AG04450 (cell line): ENCODE measurements around the gene ODC1. TPM values are rescaled to one million over a fixed set of nuclear protein-coding genes. Genes with fewer than 3 reads are reported as not detected.

Experiments used
- CTCF ChIA-PET: fragments of 300-600, 350-600 bp; formaldehyde crosslinking; extraction: SDS; loops from one replicate; lab custom pipeline; 2022; ENCODE audit warnings: antibody characterized with exemption, inconsistent platforms; lab: Charles Lee
- POLR2A ChIA-PET: fragments of 350-600 bp; formaldehyde crosslinking; extraction: SDS; loops from one replicate; lab custom pipeline; 2021; ENCODE audit warnings: antibody characterized with exemption, inconsistent platforms; lab: Yijun Ruan, JAX
- DNase-seq: peaks from one replicate; pipeline ENCODE4 v3.0.0-alpha.2; 2011; ENCODE audit warnings: low read depth, low spot score
- H3K27ac ChIP-seq: one replicate; pipeline ENCODE4 v1.5.1; 2012; ENCODE audit warnings: low read depth, low read length, control low read depth
- H3K27me3 ChIP-seq: one replicate; pipeline ENCODE4 v1.6.0; 2012; ENCODE audit warnings: low read length; ENCODE audit not compliant: control insufficient read depth, insufficient read depth
- H3K4me3 ChIP-seq: 2 replicates; pipeline ENCODE4 v1.5.1; 2011; ENCODE audit warnings: mild to moderate bottlenecking, low read depth, low read length, control low read depth
- H3K9me3 ChIP-seq: 2 replicates; pipeline ENCODE4 v1.5.1; 2012; ENCODE audit warnings: low read length; ENCODE audit not compliant: control insufficient read depth, insufficient read depth
- CTCF ChIP-seq: IDR thresholded peaks from 2 replicates; pipeline ENCODE4 v1.5.1; 2011; ENCODE audit warnings: low read depth, low read length, control low read depth, inconsistent platforms
- polyA plus RNA-seq: library from polyadenylated mRNA; depleted of rRNA; stranded (reverse); fragments of >200 nt; gene quantifications from 2 replicates; pipeline ENCODE4 v1.2.3, GENCODE V29; 2011

The ODC1 gene
- polyA plus RNA-seq, 1 experiment, result 168 TPM

GRCh38 chr2:10407841-10408648, 40.1 kb downstream of the ODC1 start:
- Histone ChIP-seq H3K27ac (peak overlapping the region; percentile 21), H3K27me3 (no peaks in the 10 kb centered on the region), H3K4me3 (no peak overlapping the region), H3K9me3 (no peaks in the 10 kb centered on the region; the same call in 1 of the 2 replicates)
- ChIA-PET POLR2A (interaction anchor here (0.9 to 1.7 kb wide), 2 partner anchors 105 to 284 kb away, joined by 7 to 8 read pairs; partner anchors contain the start of gene HPCAL1), CTCF (interaction anchor here (0.5 to 4.2 kb wide), 31 partner anchors 10 to 351 kb away, joined by 3 to 140 read pairs (median 7); no protein-coding TSS in a partner anchor)
- no peak for DNase-seq
- TF ChIP-seq CTCF, result no peak

GRCh38 chr2:10407432-10407831, 40.7 kb downstream of the ODC1 start:
- Histone ChIP-seq H3K9me3 (no peaks in the 10 kb centered on the region; the same call in 1 of the 2 replicates), H3K27me3 (no peaks in the 10 kb centered on the region), H3K4me3 (no peak overlapping the region), H3K27ac (no peak overlapping the region)
- CTCF ChIA-PET, result interaction anchor here (2.5 to 4.2 kb wide), 7 partner anchors 11 to 334 kb away, joined by 8 to 140 read pairs (median 22); no protein-coding TSS in a partner anchor
- DNase-seq, result no peak
- TF ChIP-seq CTCF, result no peak
- POLR2A ChIA-PET, result interaction anchor here (0.9 kb wide), 1 partner anchor 283 kb away, joined by 7 read pairs; no protein-coding TSS in a partner anchor

- H3K27me3 ChIP-seq, result no peaks in the 10 kb centered on the region
- CTCF ChIA-PET, result interaction anchor here (0.6 to 4.2 kb wide), 4 partner anchors 28 to 335 kb away, joined by 4 to 140 read pairs (median 12); no protein-coding TSS in a partner anchor
- H3K9me3 ChIP-seq, result no peaks in the 10 kb centered on the region; the same call in 1 of the 2 replicates
- H3K4me3 ChIP-seq, result no peak overlapping the region
- H3K27ac ChIP-seq, result no peak overlapping the region
- POLR2A ChIA-PET, result no interaction called here
- no peak for DNase-seq
- TF ChIP-seq CTCF, result no peak
Measured at GRCh38 chr2:10406491-10407188, 41.5 kb downstream of the ODC1 start.

- Histone ChIP-seq H3K27me3 (no peaks in the 10 kb centered on the region), H3K9me3 (no peaks in the 10 kb centered on the region; the same call in 1 of the 2 replicates), H3K27ac (no peak overlapping the region), H3K4me3 (no peak overlapping the region)
- DNase-seq, result no peak
- CTCF ChIA-PET, result interaction anchor here (0.6 to 4.2 kb wide), 4 partner anchors 29 to 334 kb away, joined by 3 to 140 read pairs (median 6); no protein-coding TSS in a partner anchor
- no peak for TF ChIP-seq CTCF
- POLR2A ChIA-PET, result interaction anchor here (0.5 kb wide), 1 partner anchor 252 kb away, joined by 3 read pairs; no protein-coding TSS in a partner anchor
Measured at GRCh38 chr2:10406016-10406415, 42.1 kb downstream of the ODC1 start.
